Immature natural killer cell (primary cell): ENCODE measurements around the gene WDR82. TPM values are rescaled to one million over a fixed set of nuclear protein-coding genes. Genes with fewer than 3 reads are reported as not detected.
"Not testable (repeated sequence)": the region's sequence is repeated elsewhere in the genome, so short reads cannot be mapped to it uniquely, and the experiment has no call there.

ENCODE experiments used
- DNase-seq, 3 donors: peaks; one replicate each; pipeline ENCODE4 v3.0.0; 2022; ENCODE audit warnings: mixed read lengths in 1 of 3
- H3K27ac Mint-ChIP-seq, 6 donors: one replicate each; pipeline ENCODE4 v1.8.0; 2020; ENCODE audit warnings: mixed read lengths in 6 of 6, mild to moderate bottlenecking in 5 of 6, inconsistent platforms in 4 of 6, moderate library complexity in 3 of 6
- H3K27me3 Mint-ChIP-seq, 3 donors: one replicate each; pipeline ENCODE4 v1.8.0; 2020 to 2021; ENCODE audit warnings: low read depth in 3 of 3, mild to moderate bottlenecking in 3 of 3, mixed read lengths in 3 of 3, moderate library complexity in 3 of 3, inconsistent platforms in 1 of 3
- H3K36me3 Mint-ChIP-seq, 3 donors: one replicate each; pipeline ENCODE4 v1.8.0; 2020; ENCODE audit warnings: mixed read lengths in 3 of 3, inconsistent platforms in 2 of 3, mild to moderate bottlenecking in 2 of 3
- H3K4me1 Mint-ChIP-seq, 2 donors: one replicate each; pipeline ENCODE4 v1.8.0; 2020; ENCODE audit warnings: inconsistent platforms in 2 of 2, mild to moderate bottlenecking in 2 of 2, mixed read lengths in 2 of 2, moderate library complexity in 1 of 2
- H3K4me3 Mint-ChIP-seq, 5 donors: one replicate each; pipeline ENCODE4 v1.8.0; 2020; ENCODE audit warnings: mild to moderate bottlenecking in 5 of 5, mixed read lengths in 5 of 5, inconsistent platforms in 3 of 5, moderate library complexity in 3 of 5
- H3K9me3 Mint-ChIP-seq, 6 donors: one replicate each; pipeline ENCODE4 v1.8.0; 2020; ENCODE audit warnings: mild to moderate bottlenecking in 6 of 6, mixed read lengths in 6 of 6, inconsistent platforms in 4 of 6, moderate library complexity in 3 of 6
- polyA plus RNA-seq, 3 donors: library from polyadenylated mRNA; unstranded; fragments of 300-500 nt; fragmentation: Illumina TruSeq; gene quantifications; one replicate each; pipeline ENCODE4 v1.2.3, GENCODE V29; 2021

Gene WDR82
- polyA plus RNA-seq, 3 donors from 2014 or later = 76.9 to 99.5 (median 81.5) TPM

GRCh38 chr3:52277071-52277964, 1.1 kb downstream of the WDR82 start:
- Mint-ChIP-seq H3K4me1 (peaks cover 82 to 90% of the 10 kb centered on the region in 2 donors), H3K27ac (peak overlapping the region; percentile 95 to 99 (median 96)), H3K4me3 (peak overlapping the region; percentile 93 to 98 (median 93)), H3K36me3 (peaks cover 0 to 13% (median 5%) of the 10 kb centered on the region in 3 donors), H3K27me3 (peaks cover 7 to 31% (median 18%) of the 10 kb centered on the region in 3 donors), H3K9me3 (no peaks in the 10 kb centered on the region)
- peak; percentile 73 to 79 (median 74) for DNase-seq

- DNase-seq, H3K9me3 Mint-ChIP-seq: not testable (repeated sequence)
- H3K4me1 Mint-ChIP-seq = peaks cover 87 to 92% of the 10 kb centered on the region in 2 donors
- peaks cover 7 to 28% (median 18%) of the 10 kb centered on the region in 3 donors for H3K27me3 Mint-ChIP-seq
- H3K27ac Mint-ChIP-seq = peak overlapping the region in 5 of 6 donors; percentile 53 to 99 (median 95)
- peak overlapping the region; percentile 36 to 98 (median 93) for H3K4me3 Mint-ChIP-seq
- peaks cover 0 to 13% (median 5%) of the 10 kb centered on the region in 3 donors for H3K36me3 Mint-ChIP-seq
Measured at GRCh38 chr3:52274781-52275180, 3.7 kb downstream of the WDR82 start.

- Mint-ChIP-seq H3K4me1 (peaks cover 78 to 89% of the 10 kb centered on the region in 2 donors), H3K27ac (peak overlapping the region; percentile 58 to 99 (median 88)), H3K36me3 (peaks cover 5 to 18% (median 10%) of the 10 kb centered on the region in 3 donors), H3K4me3 (peak overlapping the region in 4 of 5 donors; percentile 12 to 50 (median 30)), H3K9me3 (no peaks in the 10 kb centered on the region), H3K27me3 (peaks cover 0 to 10% (median 6%) of the 10 kb centered on the region in 3 donors)
- DNase-seq = no peak
Measured at GRCh38 chr3:52272831-52273230, 5.6 kb downstream of the WDR82 start.

- H3K9me3 Mint-ChIP-seq, DNase-seq, H3K27me3 Mint-ChIP-seq: not testable (repeated sequence)
- peak overlapping the region; percentile 90 to 99 (median 94) for H3K27ac Mint-ChIP-seq
- H3K36me3 Mint-ChIP-seq = peaks cover 5 to 24% (median 12%) of the 10 kb centered on the region in 3 donors
- peak overlapping the region; percentile 71 to 91 (median 75) for H3K4me3 Mint-ChIP-seq
- peaks cover 78 to 90% of the 10 kb centered on the region in 2 donors for H3K4me1 Mint-ChIP-seq
Measured at GRCh38 chr3:52272172-52272571, 6.3 kb downstream of the WDR82 start.

- H3K36me3 Mint-ChIP-seq = peaks cover 8 to 32% (median 13%) of the 10 kb centered on the region in 3 donors
- no peak for DNase-seq
Measured at GRCh38 chr3:52270252-52270754, 8.1 kb downstream of the WDR82 start.

GRCh38 chr3:52269776-52270175, 8.7 kb downstream of the WDR82 start:
- H3K9me3 Mint-ChIP-seq = no peaks in the 10 kb centered on the region
- H3K36me3 Mint-ChIP-seq = peaks cover 9 to 32% (median 13%) of the 10 kb centered on the region in 3 donors
- no peak for DNase-seq
- peak overlapping the region in 2 of 5 donors; percentile 37 to 91 for H3K4me3 Mint-ChIP-seq
- H3K4me1 Mint-ChIP-seq = peaks cover 62 to 81% of the 10 kb centered on the region in 2 donors
- H3K27ac Mint-ChIP-seq = peak overlapping the region; percentile 90 to 99 (median 94)
- peaks cover 0 to 2% (median 0%) of the 10 kb centered on the region in 3 donors for H3K27me3 Mint-ChIP-seq

More at GRCh38 chr3:52270252-52270754, 8.1 kb downstream of the WDR82 start:
- no peaks in the 10 kb centered on the region for H3K9me3 Mint-ChIP-seq
- H3K4me3 Mint-ChIP-seq = peak overlapping the region; percentile 37 to 91 (median 74)
- H3K27me3 Mint-ChIP-seq = peaks cover 0 to 2% (median 0%) of the 10 kb centered on the region in 3 donors
- H3K27ac Mint-ChIP-seq = peak overlapping the region; percentile 90 to 99 (median 94)
- peaks cover 66 to 86% of the 10 kb centered on the region in 2 donors for H3K4me1 Mint-ChIP-seq

GRCh38 chr3:52268036-52268435, 10.4 kb downstream of the WDR82 start:
- no peaks in the 10 kb centered on the region for H3K27me3 Mint-ChIP-seq
- H3K27ac Mint-ChIP-seq = peak overlapping the region; percentile 37 to 86 (median 64)
- peaks cover 58 to 80% of the 10 kb centered on the region in 2 donors for H3K4me1 Mint-ChIP-seq
- H3K9me3 Mint-ChIP-seq = no peaks in the 10 kb centered on the region
- DNase-seq = no peak
- no peak overlapping the region for H3K4me3 Mint-ChIP-seq
- peaks cover 23 to 44% (median 29%) of the 10 kb centered on the region in 3 donors for H3K36me3 Mint-ChIP-seq

GRCh38 chr3:52265387-52265786, 13.1 kb downstream of the WDR82 start:
- H3K4me3 Mint-ChIP-seq = no peak overlapping the region
- no peak for DNase-seq
- peaks cover 32 to 55% (median 35%) of the 10 kb centered on the region in 3 donors for H3K36me3 Mint-ChIP-seq
- H3K27me3 Mint-ChIP-seq = no peaks in the 10 kb centered on the region
- no peaks in the 10 kb centered on the region for H3K9me3 Mint-ChIP-seq
- peaks cover 47 to 75% of the 10 kb centered on the region in 2 donors for H3K4me1 Mint-ChIP-seq
- peak overlapping the region in 1 of 6 donors; percentile 62 for H3K27ac Mint-ChIP-seq

GRCh38 chr3:52262447-52262846, 16.0 kb downstream of the WDR82 start:
- peaks cover 41 to 73% (median 46%) of the 10 kb centered on the region in 3 donors for H3K36me3 Mint-ChIP-seq
- DNase-seq = no peak
- no peaks in the 10 kb centered on the region for H3K9me3 Mint-ChIP-seq
- H3K4me3 Mint-ChIP-seq = no peak overlapping the region
- H3K27me3 Mint-ChIP-seq = peaks cover 0 to 2% (median 0%) of the 10 kb centered on the region in 3 donors
- H3K27ac Mint-ChIP-seq = peak overlapping the region in 2 of 6 donors; percentile 52 to 63
- peaks cover 36 to 70% of the 10 kb centered on the region in 2 donors for H3K4me1 Mint-ChIP-seq

GRCh38 chr3:52259448-52259847, 19.0 kb downstream of the WDR82 start:
- Mint-ChIP-seq H3K9me3 (no peaks in the 10 kb centered on the region), H3K4me1 (peaks cover 51 to 80% of the 10 kb centered on the region in 2 donors), H3K4me3 (no peak overlapping the region), H3K27ac (peak overlapping the region in 3 of 6 donors; percentile 48 to 82 (median 60)), H3K27me3 (peaks cover 0 to 2% (median 2%) of the 10 kb centered on the region in 3 donors), H3K36me3 (peaks cover 42 to 77% (median 55%) of the 10 kb centered on the region in 3 donors)
- DNase-seq = no peak

GRCh38 chr3:52259035-52259434, 19.4 kb downstream of the WDR82 start:
- Mint-ChIP-seq H3K27ac (peak overlapping the region in 4 of 6 donors; percentile 43 to 85 (median 71)), H3K36me3 (peaks cover 39 to 73% (median 54%) of the 10 kb centered on the region in 3 donors), H3K4me1 (peaks cover 51 to 80% of the 10 kb centered on the region in 2 donors), H3K4me3 (no peak overlapping the region), H3K27me3 (peaks cover 0 to 5% (median 2%) of the 10 kb centered on the region in 3 donors), H3K9me3 (no peaks in the 10 kb centered on the region)
- no peak for DNase-seq

GRCh38 chr3:52257911-52258310, 20.5 kb downstream of the WDR82 start:
- Mint-ChIP-seq H3K36me3 (peaks cover 33 to 69% (median 49%) of the 10 kb centered on the region in 3 donors), H3K4me3 (no peak overlapping the region), H3K9me3 (no peaks in the 10 kb centered on the region), H3K27me3 (peaks cover 7 to 14% (median 13%) of the 10 kb centered on the region in 3 donors), H3K27ac (peak overlapping the region in 3 of 6 donors; percentile 5 to 82 (median 43)), H3K4me1 (peaks cover 54 to 80% of the 10 kb centered on the region in 2 donors)
- DNase-seq = no peak

GRCh38 chr3:52256622-52257021, 21.8 kb downstream of the WDR82 start:
- Mint-ChIP-seq H3K27ac (peak overlapping the region; percentile 61 to 100 (median 88)), H3K9me3 (no peaks in the 10 kb centered on the region), H3K4me1 (peaks cover 57 to 80% of the 10 kb centered on the region in 2 donors), H3K4me3 (no peak overlapping the region), H3K27me3 (peaks cover 7 to 14% (median 13%) of the 10 kb centered on the region in 3 donors), H3K36me3 (peaks cover 28 to 65% (median 46%) of the 10 kb centered on the region in 3 donors)
- no peak for DNase-seq
